Limb (tissue), 2 donors: ENCODE data around the gene ERG28.
A peak's percentile ranks its signal among the peaks of the same experiment; 100 is the strongest.
"Not testable (repeated sequence)": the region's sequence is repeated elsewhere in the genome, so short reads cannot be mapped to it uniquely, and the experiment has no call there.

Experiments
- DNase-seq, 2 donors: peaks; one replicate each; pipeline ENCODE4 v3.0.0-alpha.2; 2016; ENCODE audit errors: extremely low spot score in 2 of 2

Gene ERG28, protein sequence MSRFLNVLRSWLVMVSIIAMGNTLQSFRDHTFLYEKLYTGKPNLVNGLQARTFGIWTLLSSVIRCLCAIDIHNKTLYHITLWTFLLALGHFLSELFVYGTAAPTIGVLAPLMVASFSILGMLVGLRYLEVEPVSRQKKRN

DNA sequence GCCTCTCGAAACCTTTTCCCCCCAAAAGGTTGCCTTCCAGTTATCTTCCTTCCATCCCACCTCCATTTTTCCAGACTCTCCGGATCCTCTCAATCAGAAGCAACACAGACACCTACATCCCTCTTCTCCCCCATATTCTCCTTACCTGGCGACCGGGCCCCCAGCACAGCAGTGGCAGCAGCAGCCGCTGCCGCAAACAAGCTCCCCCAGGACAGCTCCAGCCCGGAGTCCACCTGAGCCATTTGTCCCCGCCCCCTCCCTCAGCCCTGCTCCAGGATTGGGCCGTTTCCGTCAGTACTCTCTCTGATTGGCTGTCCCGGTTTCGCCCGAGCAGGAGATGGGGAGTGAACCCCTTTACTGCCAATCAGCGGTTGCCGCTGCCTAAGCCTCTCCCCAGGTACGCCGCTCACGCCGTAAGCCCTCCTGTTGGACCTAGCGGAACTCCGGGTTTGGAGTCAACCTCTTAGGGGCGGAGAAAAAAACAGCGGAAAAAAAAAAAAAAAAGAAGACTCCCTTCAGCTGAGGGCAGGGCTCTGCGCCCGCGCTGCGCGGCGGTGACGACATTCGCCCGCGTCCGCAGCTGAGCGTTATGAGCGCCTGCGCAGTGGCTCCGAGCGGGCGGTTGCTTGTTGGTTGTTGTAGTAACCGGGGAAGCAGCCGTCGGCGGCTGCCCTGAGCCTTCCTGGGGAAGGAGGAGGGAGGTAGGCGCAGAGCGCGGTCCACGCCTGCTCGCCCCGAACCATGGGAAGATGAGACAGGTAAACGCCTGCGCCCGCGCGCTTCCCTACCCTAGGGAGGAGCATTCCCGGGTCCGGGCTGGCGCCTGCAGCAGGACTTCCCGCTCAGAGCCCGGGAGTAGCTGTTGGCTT lies at the start of gene ERG28, which contains the start of gene TTLL5:
ERG28 (minus strand) TSS at position 247 of the 869 bp plus-strand sequence. CDS start 3,374 bp downstream, outside the sequence.
TTLL5 (plus strand) TSS at position 617 of the 869 bp plus-strand sequence. CDS start 1,904 bp downstream, outside the sequence.
- DNase-seq = peak; percentile 97

DNA sequence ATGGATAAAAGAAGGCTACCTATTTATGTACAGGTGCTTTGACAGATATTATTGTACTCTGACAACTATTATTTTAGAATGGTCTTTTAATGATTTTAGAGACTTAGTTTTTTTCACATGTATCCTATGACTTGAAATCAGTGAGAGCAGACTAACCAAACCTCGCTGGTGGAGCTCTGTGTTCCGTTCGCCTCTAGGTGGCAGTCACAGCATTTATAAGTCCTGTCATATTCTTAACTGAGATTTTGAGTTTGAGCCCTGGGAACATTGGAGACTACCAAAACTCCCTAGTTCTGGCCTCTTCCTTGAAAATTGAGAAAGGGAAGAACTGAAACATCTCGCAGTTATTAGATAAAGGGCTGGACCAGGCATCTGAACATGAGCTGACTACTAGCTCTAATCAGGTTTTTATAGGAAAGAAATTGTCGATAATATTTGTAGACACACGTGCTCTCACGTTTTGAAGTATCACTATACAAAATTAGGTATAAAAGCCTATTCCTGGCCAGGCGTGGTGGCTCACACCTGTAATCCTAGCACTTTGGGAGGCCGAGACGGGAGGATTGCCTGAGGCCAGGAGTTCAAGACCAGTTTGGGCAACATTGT lies 48.6 kb upstream of the ERG28 start:
- peak; percentile 79 to 94 for DNase-seq

DNA sequence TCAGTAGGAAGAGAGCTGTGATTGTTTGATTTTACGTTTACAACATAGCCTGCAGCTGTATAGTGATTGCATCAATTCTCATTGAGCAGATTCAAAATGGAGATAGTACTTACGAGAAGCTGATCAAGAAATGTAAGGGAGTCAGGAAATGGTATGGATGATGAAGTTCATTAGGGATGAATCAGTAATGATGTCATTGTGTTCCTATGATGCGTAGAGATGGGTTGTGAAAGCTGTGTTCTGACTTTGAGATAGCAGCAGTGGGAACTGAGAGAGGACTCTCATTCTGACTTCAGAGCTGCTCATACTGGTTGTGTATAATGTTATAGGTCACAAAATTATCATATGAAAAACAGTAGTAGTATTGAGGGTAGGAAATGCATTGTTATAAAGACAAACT lies 44.3 kb upstream of the ERG28 start:
- DNase-seq = no peak

DNA sequence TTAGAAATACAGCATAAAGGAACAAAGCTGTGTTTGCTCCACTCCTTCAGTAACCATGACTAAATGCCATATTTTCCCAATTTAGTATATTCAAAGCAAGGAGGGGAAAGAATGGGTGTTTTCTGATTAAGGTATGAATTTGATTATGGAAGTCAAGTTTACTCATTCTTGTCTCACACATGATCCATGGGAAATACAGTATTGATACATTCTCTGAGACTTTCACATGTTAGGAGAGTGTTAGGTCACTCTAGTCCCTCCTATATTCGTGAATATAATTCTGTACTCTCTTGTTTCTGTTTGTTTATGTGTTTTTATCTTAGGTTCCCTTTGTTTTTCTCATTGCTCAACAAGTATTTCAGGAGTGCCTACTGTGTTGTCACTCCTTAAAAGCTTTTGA lies 42.8 kb upstream of the ERG28 start:
- DNase-seq = no peak

DNA sequence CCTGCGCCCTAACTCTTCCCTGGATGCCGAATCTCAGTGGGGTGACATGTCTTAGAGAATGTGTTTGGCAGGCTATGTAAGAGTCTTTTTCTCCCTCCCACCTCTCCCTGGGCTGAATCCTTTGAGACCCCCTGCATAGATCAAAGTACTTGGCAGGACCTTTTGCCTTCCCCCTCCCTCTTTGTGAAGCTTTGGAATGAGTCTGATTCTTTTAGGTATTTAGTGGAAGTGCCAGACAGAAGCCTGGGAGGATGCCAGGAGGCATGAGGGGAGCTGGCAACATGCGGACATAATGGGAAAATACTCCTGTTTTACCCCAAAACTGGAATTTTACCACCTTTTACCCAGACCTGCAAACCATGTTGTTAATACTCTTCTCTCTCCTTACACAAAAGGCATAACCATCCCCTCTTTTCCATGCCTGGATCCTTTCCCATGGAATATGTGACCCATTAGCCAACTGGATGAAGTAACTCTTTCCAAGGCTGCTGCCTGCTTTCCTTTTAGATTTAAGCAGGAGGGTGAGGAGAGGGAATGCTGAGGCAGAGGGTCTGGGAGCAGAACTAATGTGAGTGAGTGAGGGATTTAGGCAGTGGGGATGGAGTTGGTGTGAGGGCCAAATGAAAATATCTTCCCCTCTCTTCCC lies 42.1 kb upstream of the ERG28 start:
- DNase-seq = peak; percentile 45 to 59

DNA sequence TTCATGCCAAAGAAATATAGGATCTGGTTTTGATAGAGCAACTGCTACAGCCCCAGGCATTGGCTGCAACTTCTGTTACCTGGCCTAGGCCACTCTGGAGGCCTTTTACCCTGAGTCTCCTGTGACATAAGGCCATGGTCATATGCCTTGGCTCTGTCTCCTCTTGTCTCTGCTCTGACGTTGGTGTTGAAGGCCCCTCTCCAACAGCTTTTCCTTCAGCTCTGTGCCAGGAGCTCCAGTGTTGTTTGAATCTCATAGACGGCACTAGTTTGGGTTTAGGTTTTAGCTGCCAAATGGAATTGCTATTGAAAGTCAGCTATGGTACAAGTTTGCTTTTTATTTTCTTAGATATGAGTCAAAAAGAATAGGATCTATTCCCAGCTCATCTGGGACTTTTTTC lies 41.4 kb upstream of the ERG28 start:
- no peak for DNase-seq

DNA sequence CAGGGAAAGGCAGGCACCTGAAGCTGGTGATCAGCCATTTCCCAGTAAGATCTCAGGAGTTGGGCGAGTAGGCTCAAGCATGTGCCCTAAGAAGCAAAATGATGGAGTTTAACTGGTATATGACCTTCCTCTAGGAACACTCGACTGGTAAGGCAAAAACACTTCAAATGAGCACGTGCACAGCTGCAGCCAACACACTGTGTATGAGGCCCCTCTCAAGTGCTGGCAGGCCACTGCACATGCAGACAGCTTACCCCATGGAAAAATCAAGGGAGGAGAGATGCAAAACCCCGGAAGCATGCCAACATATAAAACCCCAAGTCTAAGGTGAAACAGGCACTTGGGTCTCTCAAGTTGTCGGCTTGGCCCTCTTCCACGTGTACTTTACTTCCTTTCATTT lies 39.6 kb upstream of the ERG28 start:
- no peak for DNase-seq

DNA sequence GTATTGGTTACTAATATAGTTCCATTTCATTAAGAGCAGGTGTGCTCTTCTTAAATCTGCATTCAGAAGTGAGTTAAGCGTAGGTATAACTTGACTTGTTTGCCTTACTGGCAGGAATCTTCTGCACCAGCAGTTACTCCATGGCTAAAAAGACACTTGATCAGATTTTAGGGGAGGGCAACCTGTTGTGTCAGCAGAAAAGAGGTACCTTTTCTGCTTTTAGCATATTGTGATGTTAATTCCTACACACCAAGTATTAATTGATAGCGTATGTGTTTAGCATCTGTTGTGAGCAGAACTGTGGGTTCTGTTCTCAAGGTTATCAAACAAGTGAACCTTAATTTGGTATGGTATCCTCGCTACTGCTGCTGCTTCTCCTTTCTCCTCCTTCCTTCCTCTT lies 38.7 kb upstream of the ERG28 start:
- DNase-seq = no peak

DNA sequence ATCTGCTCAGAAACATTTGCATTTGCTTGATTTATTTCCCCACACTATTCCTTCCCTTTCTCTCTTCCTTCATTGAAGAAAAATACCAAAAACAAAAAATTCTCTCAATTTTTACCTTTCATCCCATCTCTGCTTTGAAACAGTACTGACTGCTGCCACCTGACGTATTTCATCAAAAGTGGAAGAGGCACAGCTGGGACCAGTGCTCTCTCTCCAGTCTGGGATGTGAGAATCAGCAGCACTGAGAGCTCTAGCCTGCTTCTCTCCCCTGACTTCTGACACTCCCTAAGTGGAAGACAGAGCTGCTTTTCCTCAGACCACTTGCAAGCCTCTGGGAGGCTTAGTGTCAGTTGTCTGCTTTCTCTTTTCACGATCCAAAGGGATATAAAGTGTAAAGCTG lies 37.2 kb upstream of the ERG28 start:
- DNase-seq = no peak

DNA sequence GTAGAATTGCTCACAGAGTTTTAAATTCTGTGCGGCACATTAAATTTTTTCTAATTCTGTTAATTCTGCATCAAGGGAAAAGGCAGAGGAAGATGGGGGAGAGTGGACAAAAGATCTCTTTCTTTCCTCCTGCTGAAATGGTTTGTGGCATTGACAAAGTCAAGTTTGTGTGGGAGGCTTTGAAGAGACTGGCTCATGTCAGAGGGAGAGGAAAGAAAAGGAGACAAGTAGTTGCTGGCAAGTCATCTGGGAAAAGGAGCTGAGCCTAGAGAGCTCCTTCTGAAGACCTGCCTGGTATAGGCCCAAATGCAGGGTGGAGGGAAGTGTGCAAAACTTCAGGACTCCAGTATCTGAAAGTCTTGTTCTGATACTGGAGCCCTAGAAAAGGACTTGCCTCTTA lies 36.7 kb upstream of the ERG28 start:
- no peak for DNase-seq

DNA sequence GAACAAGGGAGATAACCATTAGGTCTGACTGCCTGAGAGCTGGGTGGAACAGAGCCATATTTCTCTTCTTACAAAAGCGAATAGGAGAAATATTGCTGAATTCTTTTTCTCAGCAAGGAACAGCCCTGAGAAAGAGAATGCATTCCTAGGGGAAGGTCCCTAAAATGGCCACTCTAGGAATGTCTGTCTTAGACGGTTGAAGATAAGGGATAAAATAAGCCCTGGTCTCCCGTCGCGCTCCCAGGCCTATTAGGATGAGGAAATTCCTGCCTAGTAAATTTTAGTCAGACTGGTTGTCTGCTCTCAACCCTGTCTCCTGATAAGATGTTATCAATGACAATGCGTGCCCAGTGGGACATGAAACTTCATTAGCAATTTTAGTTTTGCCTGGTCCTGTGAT lies 34.3 kb upstream of the ERG28 start:
- not testable (repeated sequence) for DNase-seq

DNA sequence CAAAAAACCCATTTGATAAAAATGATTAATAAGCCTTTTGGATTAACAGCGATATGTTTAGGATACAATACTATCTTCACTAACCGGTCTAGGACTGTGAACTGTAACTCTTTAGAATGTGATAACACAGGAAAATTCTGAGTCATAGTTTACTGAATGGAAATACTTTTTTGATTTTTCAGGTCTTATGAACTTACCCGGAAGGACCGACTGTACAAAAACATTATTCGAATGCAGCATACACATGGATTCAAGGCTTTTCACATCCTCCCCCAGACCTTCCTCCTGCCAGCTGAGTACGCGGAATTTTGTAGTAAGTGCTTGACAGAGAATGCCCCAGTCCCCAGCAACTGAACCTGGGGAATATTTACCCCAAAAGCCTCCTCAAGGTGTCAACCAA lies 29.3 kb upstream of the ERG28 start:
- DNase-seq = no peak

DNA sequence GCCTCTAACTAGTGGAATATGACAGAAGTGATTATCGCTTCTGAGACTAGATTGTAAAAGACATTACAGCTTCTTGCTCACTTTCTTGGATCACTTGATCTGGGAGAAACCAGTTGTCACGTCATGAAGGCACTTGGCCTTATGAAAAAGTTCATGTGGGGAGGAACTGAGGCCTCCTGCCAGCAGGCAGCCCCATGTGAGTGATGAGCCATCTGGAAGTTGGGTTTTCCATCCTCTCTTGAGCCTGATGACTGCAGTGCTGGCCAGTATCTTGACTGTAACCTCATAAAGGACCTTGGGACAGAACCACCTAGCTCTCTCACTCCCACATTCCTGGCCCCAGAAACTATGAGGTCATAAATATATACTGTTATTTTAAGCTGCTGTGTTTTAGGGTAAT lies 28.3 kb upstream of the ERG28 start:
- peak in 1 of 2 donors; percentile 25 for DNase-seq

DNA sequence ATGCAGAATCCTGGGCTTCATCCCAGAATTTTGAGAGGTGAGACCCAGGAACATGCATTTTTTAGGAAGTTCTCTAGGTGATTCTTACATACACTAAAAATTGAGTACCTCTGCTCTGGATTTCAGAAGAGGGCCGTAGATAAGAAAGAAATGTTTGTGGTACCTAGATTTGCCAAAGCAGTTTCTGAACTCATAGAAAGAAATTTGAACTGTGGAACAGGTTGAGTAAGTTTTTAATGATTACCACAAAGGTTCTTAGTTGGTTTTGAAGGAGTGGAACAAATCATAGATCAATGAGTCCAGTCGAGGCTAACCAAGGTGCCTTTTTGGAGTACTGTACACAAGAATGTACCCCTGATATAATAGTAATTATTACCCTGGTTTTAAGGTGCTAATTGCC lies 25.2 kb upstream of the ERG28 start:
- no peak for DNase-seq

DNA sequence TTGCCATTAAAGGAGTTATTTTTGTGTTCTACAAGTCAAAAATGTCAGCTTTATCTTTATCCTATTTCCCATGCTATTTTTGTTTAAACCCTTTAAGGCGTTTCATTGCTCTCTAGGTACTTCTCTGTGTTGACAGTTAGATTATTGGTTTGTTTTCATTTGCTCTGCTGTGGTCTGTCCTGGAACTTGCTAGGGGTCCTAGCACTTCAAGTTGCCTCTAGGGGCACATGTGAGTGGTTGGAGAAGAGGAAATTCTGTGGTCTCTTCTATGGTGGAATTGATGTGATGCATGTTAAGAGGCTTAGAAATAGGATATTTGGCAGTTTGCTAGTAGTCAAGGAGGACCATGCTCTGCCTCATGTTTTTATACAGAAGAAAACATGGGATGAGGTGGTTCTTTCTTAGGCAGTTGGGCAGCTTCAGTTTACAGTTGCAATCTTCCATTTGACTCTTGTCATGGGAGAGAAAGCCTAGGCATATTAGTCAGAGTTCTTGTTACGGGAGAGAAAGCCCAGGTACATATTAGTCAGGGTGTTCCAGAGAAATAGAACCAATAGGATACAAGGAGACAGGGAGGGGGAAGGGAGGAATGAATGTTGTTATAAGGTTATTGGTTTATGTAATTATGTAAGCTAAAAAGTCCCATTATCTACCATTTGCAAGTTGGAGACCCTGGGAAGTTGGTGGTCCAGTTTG lies 14.7 kb upstream of the ERG28 start:
- no peak for DNase-seq

DNA sequence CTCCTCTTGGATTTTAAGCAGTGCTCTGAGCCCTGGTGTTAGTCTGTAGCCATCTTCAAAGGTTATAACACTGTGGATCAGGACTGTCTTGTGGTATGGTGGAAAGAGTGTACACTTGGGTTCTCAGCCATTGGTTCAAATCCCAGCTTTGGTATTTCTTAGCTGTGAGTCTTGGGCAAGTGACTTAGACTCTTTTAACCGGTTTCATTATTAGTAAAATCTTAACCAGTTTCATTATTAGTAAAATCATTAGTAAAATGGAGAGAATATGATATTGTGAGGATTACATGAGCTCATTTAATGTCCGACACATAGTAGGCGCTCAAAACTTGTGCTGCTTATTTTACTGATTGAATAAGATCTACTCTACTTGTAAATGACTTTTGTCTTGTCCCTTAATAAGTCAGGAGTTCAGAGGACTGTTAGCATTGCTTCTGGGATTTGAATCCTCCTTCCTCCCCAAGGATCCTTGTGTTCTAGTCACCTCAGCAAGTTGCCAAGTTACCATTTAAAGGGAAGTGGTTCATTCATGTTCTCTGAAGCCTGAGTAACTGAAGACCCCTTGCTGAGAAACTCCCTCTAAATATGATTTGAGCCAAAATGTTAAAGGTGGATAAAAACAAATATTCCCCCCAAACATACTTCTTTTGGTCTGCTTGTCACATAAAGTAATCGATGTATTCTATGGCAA lies 12.8 kb upstream of the ERG28 start:
- DNase-seq = no peak

DNA sequence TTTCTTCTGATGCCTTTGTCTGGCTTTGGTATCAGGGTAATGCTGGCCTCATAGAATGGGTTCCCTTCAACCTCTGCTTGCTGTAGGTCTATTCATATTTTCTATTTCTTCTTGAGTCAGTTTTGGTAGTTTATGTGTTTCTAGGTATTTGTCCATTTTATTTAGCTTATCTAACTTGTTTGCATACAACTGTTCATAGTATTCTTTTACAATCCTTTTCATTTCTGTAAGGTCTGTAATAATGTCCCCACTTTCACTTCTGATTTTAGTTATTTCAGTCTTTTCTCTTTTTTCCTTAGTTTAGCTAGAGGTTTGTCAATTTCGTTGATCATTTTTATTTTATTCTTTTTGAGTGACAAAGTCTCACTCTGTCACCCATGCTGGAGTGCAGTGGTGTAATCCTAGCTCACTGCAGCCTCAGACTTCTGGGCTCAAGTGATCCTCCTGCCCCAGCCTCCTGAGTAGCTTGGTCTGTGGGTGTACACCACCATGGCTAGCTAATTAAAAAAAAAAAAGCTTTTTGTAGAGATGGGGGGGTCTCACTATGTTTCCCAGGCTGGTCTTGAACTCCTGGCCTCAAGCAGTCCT lies 12.0 kb upstream of the ERG28 start:
- DNase-seq = no peak

DNA sequence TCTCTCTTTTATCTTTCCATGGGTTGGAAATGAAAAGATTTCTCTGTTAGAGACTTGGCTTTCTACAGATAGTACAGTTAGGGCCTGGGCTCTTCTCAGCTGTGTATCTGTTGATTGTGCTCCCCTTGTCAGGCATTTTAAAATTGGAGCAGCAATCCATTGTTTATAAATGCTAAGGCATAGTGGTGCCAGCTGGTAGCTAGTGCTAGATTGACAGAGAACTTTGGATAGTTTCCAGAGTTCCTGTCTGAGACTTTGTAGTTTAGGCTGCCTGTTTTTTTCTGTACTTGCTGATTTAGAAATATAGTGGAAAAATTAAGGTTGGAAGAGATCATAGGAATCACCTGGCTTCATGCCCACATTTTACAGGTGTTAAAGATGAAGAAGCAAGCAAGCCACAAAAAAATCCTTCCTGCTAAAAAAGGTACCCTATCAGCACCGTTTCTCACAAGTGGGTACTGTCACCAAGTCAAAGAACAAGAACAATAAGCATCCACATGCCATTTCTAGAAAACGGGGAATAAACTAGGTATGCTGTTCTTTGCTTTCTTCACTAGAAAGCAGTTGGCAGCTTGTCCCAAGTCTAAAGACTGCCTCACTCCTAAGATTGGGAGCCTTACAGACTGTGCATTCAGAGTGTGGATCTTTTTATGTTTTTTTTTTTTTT lies 6.6 kb upstream of the ERG28 start:
- no peak for DNase-seq

DNA sequence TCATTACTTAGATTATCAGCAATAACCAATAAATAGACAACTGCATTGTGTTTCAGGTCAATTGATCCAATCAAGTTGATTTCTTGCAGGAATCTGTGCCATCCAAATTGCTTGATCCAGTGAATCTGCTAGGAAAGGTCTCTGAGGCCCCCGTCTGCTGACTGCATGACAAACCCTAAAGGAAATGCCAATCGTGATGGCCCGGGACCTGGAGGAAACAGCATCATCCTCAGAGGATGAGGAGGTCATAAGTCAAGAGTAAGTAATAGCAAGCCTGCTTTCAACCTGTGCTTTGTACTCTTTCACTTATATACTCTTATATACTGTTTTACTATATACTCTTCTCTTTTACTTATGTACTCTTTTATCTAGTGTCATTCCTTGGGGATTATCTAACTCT lies 2.3 kb upstream of the ERG28 start:
- no peak for DNase-seq

DNA sequence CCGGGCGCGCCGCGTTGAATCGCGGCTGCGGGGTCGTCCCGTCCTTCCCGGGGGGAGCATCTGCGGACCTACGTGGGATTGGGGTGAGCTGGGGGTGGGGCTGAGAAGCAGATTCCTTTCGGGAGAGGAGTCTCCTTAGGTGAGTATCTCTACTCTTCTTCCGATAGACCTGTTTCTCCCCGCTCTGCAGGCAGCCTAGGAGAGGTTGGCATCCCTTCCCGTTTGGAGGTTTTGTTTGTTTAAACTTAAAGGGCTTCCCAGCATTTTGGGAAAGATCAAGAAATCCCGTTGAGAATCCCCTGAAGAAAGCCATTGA lies 781 bp upstream of the ERG28 start:
- DNase-seq = no peak
